Common myeloid progenitor, CD34-positive (primary cell): Measurements from ENCODE around the gene CHIT1.

Experiments used
- CTCF ChIA-PET: fragments of 350-600 bp; sonication (Branson Sonifier 250); formaldehyde crosslinking; loops from one replicate; lab custom pipeline; 2021; ENCODE audit warnings: antibody characterized with exemption; lab: Charles Lee
- POLR2A ChIA-PET: fragments of 350-600 bp; sonication (Branson Sonifier 250); formaldehyde crosslinking; loops from one replicate; lab custom pipeline; 2021; ENCODE audit warnings: antibody characterized with exemption; lab: Charles Lee
- DNase-seq, 3 donors: peaks; one replicate each; pipeline versions ENCODE4 v3.0.0 to v3.0.0-alpha.2; 2013
- H3K27ac ChIP-seq, 2 experiments: 1 replicate in 1 of 2; 2 replicates in 1 of 2; pipeline ENCODE4 v1.7.0; 2013; ENCODE audit warnings: inconsistent platforms in 2 of 2, low read length in 2 of 2, mild to moderate bottlenecking in 2 of 2, low read depth in 1 of 2, moderate library complexity in 1 of 2; ENCODE audit not compliant: severe bottlenecking in 2 of 2, insufficient read depth in 1 of 2, poor library complexity in 1 of 2
- H3K27me3 ChIP-seq, 5 experiments: replicated peaks in 2 of 5; 1 replicate in 3 of 5; 2 replicates in 2 of 5; pipeline versions ENCODE4 v1.6.1 to v1.7.0; 2013; ENCODE audit warnings: low read length in 4 of 5, mild to moderate bottlenecking in 2 of 5, moderate library complexity in 2 of 5, inconsistent platforms in 1 of 5; ENCODE audit not compliant: insufficient read depth in 5 of 5, control insufficient read depth in 4 of 5
- H3K36me3 ChIP-seq, 4 experiments: 1 replicate in 2 of 4; 2 replicates in 2 of 4; pipeline versions ENCODE4 v1.6.1 to v1.7.0; 2013; ENCODE audit warnings: low read length in 3 of 4, control low read depth in 1 of 4, mild to moderate bottlenecking in 1 of 4; ENCODE audit not compliant: control insufficient read depth in 4 of 4, insufficient read depth in 4 of 4
- H3K4me1 ChIP-seq, 4 experiments: 1 replicate in 3 of 4; 2 replicates in 1 of 4; pipeline versions ENCODE4 v1.6.1 to v1.7.1; 2013; ENCODE audit warnings: low read length in 3 of 4, mild to moderate bottlenecking in 3 of 4, control low read depth in 1 of 4, inconsistent platforms in 1 of 4, moderate library complexity in 1 of 4; ENCODE audit not compliant: control insufficient read depth in 4 of 4, insufficient read depth in 4 of 4; ENCODE audit errors: control extremely low read depth in 1 of 4
- H3K4me3 ChIP-seq, 7 experiments: 1 replicate in 4 of 7; 2 replicates in 3 of 7; pipeline versions ENCODE4 v1.5.1 to v1.7.0; 2013; ENCODE audit warnings: mild to moderate bottlenecking in 7 of 7, low read length in 6 of 7, moderate library complexity in 6 of 7, inconsistent platforms in 2 of 7, low read depth in 2 of 7, control low read depth in 1 of 7; ENCODE audit not compliant: insufficient read depth in 4 of 7, control insufficient read depth in 1 of 7; ENCODE audit errors: extremely low read depth in 1 of 7
- H3K9me3 ChIP-seq, 5 experiments: 1 replicate in 4 of 5; 2 replicates in 1 of 5; pipeline versions ENCODE4 v1.6.1 to v1.7.1; 2013; ENCODE audit warnings: low read length in 4 of 5, mild to moderate bottlenecking in 2 of 5, inconsistent platforms in 1 of 5, low read depth in 1 of 5, moderate library complexity in 1 of 5; ENCODE audit not compliant: control insufficient read depth in 4 of 5, insufficient read depth in 2 of 5; ENCODE audit errors: control extremely low read depth in 1 of 5
- WGBS: methylation state at CpG from one replicate; pipeline ENCODE4 v1.1.5; 2013; ENCODE audit not compliant: insufficient coverage; 5-methylcytosine and 5-hydroxymethylcytosine counted together

Gene CHIT1

DNA sequence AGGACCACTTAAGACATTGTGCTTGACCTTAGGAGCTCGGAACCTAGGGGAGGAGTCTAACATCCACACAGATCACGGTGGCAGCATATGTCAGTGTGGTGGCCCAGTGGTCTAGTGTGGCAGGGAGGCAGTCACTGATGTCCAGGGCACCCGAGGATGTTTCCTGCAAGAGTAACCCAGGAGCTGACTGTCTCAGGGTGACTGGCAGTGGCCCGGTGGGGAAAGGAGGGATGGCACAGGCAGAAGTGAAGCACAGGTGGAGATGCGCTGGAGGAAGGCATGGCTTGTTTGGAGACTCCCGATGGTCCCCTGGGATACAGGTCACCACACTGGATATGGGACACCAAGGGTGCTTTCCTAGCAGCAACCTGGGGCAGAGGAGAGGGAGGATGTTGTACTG lies 16.3 kb downstream of the CHIT1 start:
- no peaks in the 10 kb centered on the region for H3K36me3 ChIP-seq
- WGBS, result 80% methylated on average over 5 of the region's 6 CpGs
- H3K9me3 ChIP-seq, result no peaks in the 10 kb centered on the region
- no peak overlapping the region for H3K4me3 ChIP-seq
- H3K27ac ChIP-seq, result no peak overlapping the region
- ChIA-PET CTCF (interaction anchor here (0.7 to 6.0 kb wide), 7 partner anchors 11 to 180 kb away, joined by 3 to 42 read pairs (median 8); no protein-coding TSS in a partner anchor), POLR2A (no interaction called here)
- no peak for DNase-seq
- peaks cover 0 to 8% (median 0%) of the 10 kb centered on the region in 5 experiments for H3K27me3 ChIP-seq
- H3K4me1 ChIP-seq, result peaks cover 0 to 19% (median 9%) of the 10 kb centered on the region in 4 experiments

DNA sequence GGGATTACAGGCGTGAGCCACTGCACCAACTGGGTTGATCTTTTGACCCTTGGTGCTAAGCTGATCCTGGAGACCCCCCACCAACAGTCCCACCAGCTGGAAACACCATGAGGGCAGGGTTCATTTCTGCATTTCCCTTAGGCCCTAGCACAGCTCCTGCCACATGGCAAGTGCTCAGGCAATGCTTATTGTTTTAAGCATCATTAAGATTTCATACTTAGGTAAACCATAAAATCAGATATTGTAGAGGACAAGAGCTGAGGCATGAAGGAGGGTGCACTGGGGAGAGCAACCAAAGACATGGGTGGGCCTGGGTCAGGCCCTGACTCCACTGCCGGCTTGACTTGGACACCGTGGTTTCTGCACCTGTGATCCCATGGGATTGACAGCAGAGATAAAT lies 17.7 kb downstream of the CHIT1 start:
- ChIA-PET POLR2A (no interaction called here), CTCF (interaction anchor here (1.4 to 2.8 kb wide), 5 partner anchors 11 to 172 kb away, joined by 4 to 17 read pairs (median 8); no protein-coding TSS in a partner anchor)
- Histone ChIP-seq H3K36me3 (no peaks in the 10 kb centered on the region), H3K27ac (no peak overlapping the region), H3K4me1 (peaks cover 0 to 6% (median under 1%) of the 10 kb centered on the region in 4 experiments), H3K4me3 (no peak overlapping the region), H3K27me3 (peaks cover 0 to 3% (median 0%) of the 10 kb centered on the region in 5 experiments), H3K9me3 (no peaks in the 10 kb centered on the region)
- WGBS, result 100% methylated on average over 3 of the region's 3 CpGs
- no peak for DNase-seq

DNA sequence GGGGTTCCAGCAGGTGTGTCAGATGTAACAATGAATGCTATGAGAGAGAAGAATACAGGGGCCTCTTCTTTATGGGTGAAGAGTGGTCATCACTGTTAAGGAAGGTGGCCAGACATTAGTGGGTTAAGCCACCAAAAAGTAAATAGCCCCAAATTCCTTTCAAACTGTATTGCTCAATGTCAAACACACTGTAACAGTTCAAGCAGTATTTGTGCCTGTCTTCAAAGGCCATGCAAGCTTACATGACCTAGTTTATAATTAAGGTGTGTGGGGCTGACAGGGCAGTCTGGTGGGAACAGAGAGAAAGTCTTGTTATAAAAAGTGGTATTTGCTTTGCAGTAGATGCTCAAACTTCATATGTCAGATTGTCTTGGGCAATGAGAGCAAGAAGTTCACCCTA lies 18.5 kb downstream of the CHIT1 start:
- ChIA-PET CTCF (interaction anchor here (1.4 to 1.9 kb wide), 2 partner anchors 10 to 14 kb away, joined by 4 to 9 read pairs; no protein-coding TSS in a partner anchor), POLR2A (no interaction called here)
- no peak overlapping the region for H3K4me3 ChIP-seq

DNA sequence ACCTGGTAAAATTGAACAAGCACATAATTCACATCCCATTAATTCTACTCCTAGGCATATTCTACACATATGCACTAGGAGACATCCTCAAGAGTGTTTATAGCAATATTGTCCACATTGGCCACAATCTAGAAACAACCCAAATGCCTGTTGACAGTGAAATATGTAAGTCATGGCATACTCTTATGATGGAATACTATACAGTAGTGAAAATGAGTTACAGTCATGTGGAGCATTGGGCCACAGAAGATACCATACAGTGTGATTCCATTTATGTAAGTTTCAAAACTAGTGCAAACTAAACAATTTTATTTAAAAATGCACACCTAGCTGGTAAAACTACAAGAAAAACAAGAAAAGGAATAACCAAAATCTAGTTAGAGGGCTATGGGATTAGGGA lies 19.1 kb downstream of the CHIT1 start:
- CTCF ChIA-PET, result interaction anchor here (1.3 to 1.9 kb wide), 2 partner anchors 10 to 44 kb away, joined by 3 to 9 read pairs; no protein-coding TSS in a partner anchor

More for the DNA sequence above, 18.5 kb downstream of the CHIT1 start:
- Histone ChIP-seq H3K9me3 (no peaks in the 10 kb centered on the region), H3K36me3 (no peaks in the 10 kb centered on the region), H3K4me1 (peaks cover 0 to 5% (median 0%) of the 10 kb centered on the region in 4 experiments), H3K27me3 (peaks cover 0 to 3% (median 0%) of the 10 kb centered on the region in 5 experiments), H3K27ac (no peak overlapping the region)
- no peak for DNase-seq

DNA sequence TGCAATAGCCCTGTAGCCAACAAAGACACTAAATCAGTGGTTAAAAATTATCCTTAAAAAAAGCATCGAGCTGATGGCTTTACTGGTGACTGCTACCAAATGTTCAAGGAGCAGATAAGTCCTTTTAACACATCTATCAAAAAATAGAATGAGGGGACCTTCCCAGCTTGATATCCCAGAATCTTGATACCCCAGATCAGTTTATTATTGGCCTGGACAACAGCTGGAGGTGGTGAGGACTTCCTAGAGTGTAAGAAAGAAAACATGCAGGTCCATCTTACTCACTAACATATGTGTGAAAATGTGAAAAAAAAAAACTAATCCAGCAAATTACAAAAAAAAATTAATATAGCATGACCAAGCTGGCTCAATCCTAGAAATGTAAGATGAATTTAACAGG lies 21.3 kb downstream of the CHIT1 start:
- ChIA-PET CTCF (interaction anchor here (1.4 to 3.6 kb wide), 3 partner anchors 8 to 36 kb away, joined by 5 to 31 read pairs (median 5); no protein-coding TSS in a partner anchor), POLR2A (no interaction called here)
- Histone ChIP-seq H3K4me1 (no peaks in the 10 kb centered on the region), H3K4me3 (no peak overlapping the region), H3K27ac (no peak overlapping the region), H3K9me3 (no peaks in the 10 kb centered on the region), H3K27me3 (peaks cover 0 to 5% (median 0%) of the 10 kb centered on the region in 5 experiments), H3K36me3 (no peaks in the 10 kb centered on the region)
- WGBS, result no CpG with 5 or more reads among the region's 1 CpG
- no peak for DNase-seq

More for the DNA sequence above, 19.1 kb downstream of the CHIT1 start:
- Histone ChIP-seq H3K9me3 (no peaks in the 10 kb centered on the region), H3K4me1 (peaks cover 0 to under 1% (median 0%) of the 10 kb centered on the region in 4 experiments), H3K36me3 (no peaks in the 10 kb centered on the region), H3K4me3 (no peak overlapping the region), H3K27ac (no peak overlapping the region), H3K27me3 (peaks cover 0 to 3% (median 0%) of the 10 kb centered on the region in 5 experiments)
- POLR2A ChIA-PET, result no interaction called here
- DNase-seq, result no peak

DNA sequence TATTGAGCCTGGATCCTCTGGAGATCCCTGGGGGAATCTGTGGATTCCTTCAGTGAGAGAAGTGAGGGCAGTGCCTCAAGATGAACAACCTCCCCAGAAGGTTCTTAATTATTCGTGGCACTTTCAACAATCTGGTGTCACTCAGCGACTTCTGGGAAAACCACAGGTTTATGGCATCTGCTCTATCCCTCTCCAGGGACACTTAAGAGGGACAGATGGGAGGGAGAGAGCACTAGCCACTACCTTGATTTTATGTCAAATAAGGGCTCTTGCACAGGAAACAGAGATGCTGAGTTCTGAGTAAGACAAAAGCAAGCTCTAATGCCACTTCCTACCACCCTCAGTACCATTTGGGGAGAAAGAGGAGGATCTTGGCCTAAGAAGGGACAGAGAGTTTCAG lies 21.7 kb downstream of the CHIT1 start:
- ChIA-PET POLR2A (no interaction called here), CTCF (interaction anchor here (1.4 to 3.6 kb wide), 3 partner anchors 9 to 36 kb away, joined by 5 to 31 read pairs (median 5); no protein-coding TSS in a partner anchor)
- Histone ChIP-seq H3K9me3 (no peaks in the 10 kb centered on the region), H3K4me3 (no peak overlapping the region), H3K27ac (no peak overlapping the region), H3K36me3 (no peaks in the 10 kb centered on the region), H3K4me1 (peaks cover 0 to 3% (median 0%) of the 10 kb centered on the region in 4 experiments), H3K27me3 (peaks cover 0 to 5% (median 0%) of the 10 kb centered on the region in 5 experiments)
- DNase-seq, result no peak
- WGBS, result 54% methylated on average over 2 of the region's 2 CpGs

DNA sequence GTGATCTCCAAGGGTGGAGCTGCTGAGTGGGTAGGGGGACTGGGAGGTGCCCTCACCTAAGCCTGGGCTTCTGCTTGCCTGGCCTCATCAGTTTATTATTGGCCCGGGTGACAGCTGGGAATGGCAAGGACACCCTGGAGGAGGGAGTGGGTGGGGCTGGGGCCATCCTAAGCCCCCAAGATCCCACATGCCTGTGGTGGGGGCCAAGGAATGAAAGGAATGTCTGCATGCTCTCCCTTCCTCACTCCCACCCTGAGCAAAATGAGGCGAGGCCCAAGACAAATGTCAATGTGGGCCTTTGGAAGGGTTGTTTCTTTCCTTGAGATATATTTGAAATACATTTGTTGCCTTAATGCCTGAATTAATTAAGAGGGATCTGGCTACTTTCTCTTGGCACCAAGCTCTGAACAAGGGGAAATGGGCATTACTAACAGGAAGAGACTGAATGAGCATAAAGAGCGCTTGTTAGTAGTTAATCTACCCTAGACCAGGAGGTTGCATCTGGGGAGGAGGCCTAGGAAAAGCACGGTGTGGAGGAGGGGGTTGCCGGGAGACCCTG lies 23.3 kb downstream of the CHIT1 start:
- no peak for DNase-seq
- Histone ChIP-seq H3K36me3 (no peaks in the 10 kb centered on the region), H3K4me1 (peaks cover 0 to 6% (median 0%) of the 10 kb centered on the region in 4 experiments), H3K9me3 (no peaks in the 10 kb centered on the region), H3K4me3 (no peak overlapping the region), H3K27me3 (peaks cover 0 to 5% (median 2%) of the 10 kb centered on the region in 5 experiments), H3K27ac (no peak overlapping the region)
- ChIA-PET CTCF (interaction anchor here (1.0 to 3.6 kb wide), 7 partner anchors 8 to 87 kb away, joined by 3 to 31 read pairs (median 4); no protein-coding TSS in a partner anchor), POLR2A (no interaction called here)
- 82% methylated on average over 4 of the region's 5 CpGs for WGBS
